ENCODE results near the gene PRMT9. TPM values are rescaled to one million over a fixed set of nuclear protein-coding genes. Genes with fewer than 3 reads are reported as not detected.

Gene PRMT9
- total and polyA plus RNA-seq, 10 of the 15 experiments (the other 5 are each of a cell fraction or from before 2014, with no cell fraction given): 4.1 to 11.8 (median 7.6) TPM

GRCh38 chr4:147605499-147605898 lies 78.5 kb downstream of the PRMT9 start:
- H3K36me3 ChIP-seq (ENCODE audit: control insufficient read depth in 2 of 2, insufficient read depth in 2 of 2, low read length in 1 of 2): no peaks in the 10 kb centered on the region
- no peaks in the 10 kb centered on the region; a peak in 1 of 4 replicates for H3K27me3 ChIP-seq (replicated peaks in 1 of 2; ENCODE audit: control insufficient read depth in 2 of 2, insufficient read depth in 2 of 2, low read length in 1 of 2)
- no peak overlapping the region for H3K9ac ChIP-seq (ENCODE audit: control insufficient read depth, insufficient read depth, low read length)
- no peak overlapping the region for H3K4me2 ChIP-seq (ENCODE audit: control insufficient read depth, insufficient read depth)
- H4K20me1 ChIP-seq (ENCODE audit: control insufficient read depth, insufficient read depth): no peaks in the 10 kb centered on the region
- BruUV-seq (replicated peaks): no TSS peak
- ATAC-seq (no peak; the same call in 2 of the 3 replicates), DNase-seq (ENCODE audit: low read depth, low spot score) (no peak), FAIRE-seq (no peak)
- H3K9me3 ChIP-seq (replicated peaks; ENCODE audit: control insufficient read depth, insufficient read depth, low read length): no peaks in the 10 kb centered on the region
- ChIA-PET SMC1A (ENCODE audit: uncharacterized antibody, unreplicated experiment) (interaction anchor here (1.4 kb wide), 1 partner anchor 16 kb away, joined by 3 read pairs; no protein-coding TSS in a partner anchor), RAD21 (ENCODE audit: unreplicated experiment) (no interaction called here), CTCF (interaction anchor here (0.6 to 3.0 kb wide), 2 partner anchors 8 to 262 kb away, joined by 3 to 10 read pairs; no protein-coding TSS in a partner anchor), POLR2A (interaction anchor here (0.6 kb wide), 1 partner anchor 12 kb away, joined by 3 read pairs; no protein-coding TSS in a partner anchor)
- H3K27ac ChIP-seq (ENCODE audit: control insufficient read depth, insufficient read depth): no peak overlapping the region
- H3K79me2 ChIP-seq (ENCODE audit: control insufficient read depth, insufficient read depth, low read length): no peaks in the 10 kb centered on the region
- in situ Hi-C loops (cut with MboI) (no loop called here), intact Hi-C loops (cut with micrococcal nuclease; ENCODE audit: unreplicated experiment) (no loop called here)
- H2AFZ ChIP-seq (ENCODE audit: control insufficient read depth, low read depth, low read length): no peak overlapping the region
- no peaks in the 10 kb centered on the region for H3K4me1 ChIP-seq (ENCODE audit: control insufficient read depth, insufficient read depth, low read length)
- no peak overlapping the region for H3K4me3 ChIP-seq
- TF ChIP-seq CEBPZ (IDR thresholded peaks at IDR 0.05; ENCODE audit: low read depth, low read length): no peak
- no peak for TF ChIP-seq IRF5 (IDR thresholded peaks at IDR 0.05; ENCODE audit: borderline replicate concordance)
- no peak for TF ChIP-seq SUZ12 (IDR thresholded peaks at IDR 0.05; ENCODE audit: unreplicated experiment)
- no peak for TF ChIP-seq POLR2A (IDR thresholded peaks at IDR 0.05; ENCODE audit: low read depth, low read length)
- TF ChIP-seq RB1 (IDR thresholded peaks at IDR 0.05; ENCODE audit: borderline replicate concordance): no peak
- no peak for TF ChIP-seq NRF1 (conservative IDR thresholded peaks at IDR 0.05; ENCODE audit: low read depth, low read length)
- no peak for TF ChIP-seq NBN (IDR thresholded peaks at IDR 0.05)
- no peak for TF ChIP-seq RAD21 (IDR thresholded peaks at IDR 0.05; ENCODE audit: insufficient read depth, low read depth, low read length)
- no peak for TF ChIP-seq PAX8 (IDR thresholded peaks at IDR 0.05)
- TF ChIP-seq ZBTB40 (IDR thresholded peaks at IDR 0.05; ENCODE audit: borderline replicate concordance): no peak
- no peak for TF ChIP-seq BHLHE40 (IDR thresholded peaks at IDR 0.05; ENCODE audit: borderline replicate concordance in 1 of 2, low read depth in 2 of 2, low read length in 1 of 2)
- no peak for TF ChIP-seq EGR1 (IDR thresholded peaks at IDR 0.05; ENCODE audit: borderline replicate concordance in 1 of 2, low read depth in 2 of 2, low read length in 2 of 2)
- no peak for TF ChIP-seq CEBPB (IDR thresholded peaks at IDR 0.05; ENCODE audit: borderline replicate concordance in 1 of 2, low read depth in 2 of 2, low read length in 2 of 2)
- TF ChIP-seq JUND (IDR thresholded peaks at IDR 0.05; ENCODE audit: low read depth, low read length): no peak
- no peak for TF ChIP-seq ZZZ3 (IDR thresholded peaks at IDR 0.05; ENCODE audit: control insufficient read depth, insufficient read length, low read depth)

Measured in GM12878 (cell line).